Measurements from ENCODE around the gene SERF1B.
"Not testable (repeated sequence)": the region's sequence is repeated elsewhere in the genome, so short reads cannot be mapped to it uniquely, and the experiment has no call there.

- not testable (repeated sequence) for TF ChIP-seq CTCF (IDR thresholded peaks at IDR 0.05); EP300 (IDR thresholded peaks at IDR 0.05); POLR2AphosphoS5 (IDR thresholded peaks at IDR 0.05); POLR2A (IDR thresholded peaks at IDR 0.05; ENCODE audit: low read depth)
These were observed 32.1 kb downstream of the SERF1B start for GRCh38 chr5:70057140-70057539.
